HepG2 (cell line): ENCODE results near the gene NOTCH4. TPM values are rescaled to one million over a fixed set of nuclear protein-coding genes. Genes with fewer than 3 reads are reported as not detected.
A peak's percentile ranks its signal among the peaks of the same experiment; 100 is the strongest.

Source experiments
- ATAC-seq: fragments of 200-7000 bp; cut with Tn5 transposase; 3 replicates; pipeline ENCODE4 v1.9.1; 2020; ENCODE audit warnings: mild to moderate bottlenecking, moderate library complexity
- BruUV-seq: library from RNA; stranded (reverse); fragments of 400-500 nt; replicated peaks from 2 replicates; lab custom pipeline; 2021; lab: Mats Ljungman, UMichigan
- CTCF ChIA-PET: fragments of 300-600 bp; formaldehyde crosslinking; extraction: SDS; loops from one replicate; lab custom pipeline; 2021; ENCODE audit warnings: low total read pairs, inconsistent platforms, low intra/inter-chr PET ratio; lab: Yijun Ruan, JAX
- POLR2A ChIA-PET: fragments of 350-600 bp; sonication (Branson Sonifier 250); formaldehyde crosslinking; loops from one replicate; lab custom pipeline; 2020; ENCODE audit warnings: antibody characterized with exemption, inconsistent platforms; lab: Yijun Ruan, JAX
- DNase-seq: peaks from one replicate; pipeline ENCODE4 v3.0.0-alpha.2; 2015; ENCODE audit warnings: low spot score
- FAIRE-seq: peaks from 3 replicates; lab custom pipeline; 2011; peaks lifted over from hg19 to GRCh38; lab: Jason Lieb, UNC
- H2AFZ ChIP-seq: one replicate; pipeline ENCODE4 v1.6.1; 2011; ENCODE audit warnings: low read length, inconsistent platforms
- H3K27ac ChIP-seq: fragments of 300-600 bp; 3 replicates; pipeline ENCODE4 v1.8.0; 2011; ENCODE audit warnings: mixed run types, mild to moderate bottlenecking, mixed read lengths, low read length, inconsistent platforms; ENCODE audit not compliant: insufficient read depth; ENCODE audit errors: extremely low read length
- H3K27me3 ChIP-seq, 2 experiments: fragments of 200-600 bp in 1 of 2; 2 replicates in 1 of 2; 3 replicates in 1 of 2; pipeline versions ENCODE4 v1.6.0 to v1.8.0; 2011; ENCODE audit warnings: low read length in 2 of 2, mild to moderate bottlenecking in 2 of 2, moderate library complexity in 2 of 2, inconsistent platforms in 1 of 2; ENCODE audit not compliant: insufficient read depth in 2 of 2, control insufficient read depth in 1 of 2
- H3K36me3 ChIP-seq, 2 experiments: fragments of 200-600 bp in 1 of 2; replicated peaks in 1 of 2; 2 replicates in 1 of 2; 3 replicates in 1 of 2; pipeline versions ENCODE4 v1.5.1 to v1.8.0; 2011; ENCODE audit warnings: low read length in 2 of 2, inconsistent platforms in 1 of 2; ENCODE audit not compliant: insufficient read depth in 2 of 2, control insufficient read depth in 1 of 2
- H3K4me1 ChIP-seq: 2 replicates; pipeline ENCODE4 v1.5.1; 2012; ENCODE audit warnings: low read length, inconsistent platforms; ENCODE audit not compliant: insufficient read depth
- H3K4me2 ChIP-seq: 2 replicates; pipeline ENCODE4 v1.6.0; 2011; ENCODE audit warnings: low read depth, low read length, inconsistent platforms
- H3K4me3 ChIP-seq, 3 experiments: fragments of 200-600 bp in 1 of 3; sonication (generic), shearing (Covaris generic) in 1 of 3; replicated peaks in 1 of 3; 2 replicates each; pipeline ENCODE4 v1.5.1; 2011 to 2016; ENCODE audit warnings: low read length in 3 of 3, inconsistent platforms in 2 of 3, low read depth in 2 of 3, mild to moderate bottlenecking in 2 of 3, control low read depth in 1 of 3, mixed read lengths in 1 of 3; ENCODE audit not compliant: insufficient read depth in 1 of 3
- H3K79me2 ChIP-seq: one replicate; pipeline ENCODE4 v1.6.1; 2011; ENCODE audit warnings: low read length, inconsistent platforms; ENCODE audit not compliant: insufficient read depth
- H3K9ac ChIP-seq: 2 replicates; pipeline ENCODE4 v1.6.0; 2011; ENCODE audit warnings: mild to moderate bottlenecking, low read depth, low read length, inconsistent platforms; ENCODE audit not compliant: insufficient read depth
- H3K9me3 ChIP-seq: 2 replicates; pipeline ENCODE4 v1.5.1; 2012; ENCODE audit warnings: mild to moderate bottlenecking, low read length
- H4K20me1 ChIP-seq: 2 replicates; pipeline ENCODE4 v1.6.0; 2011; ENCODE audit warnings: inconsistent platforms, mild to moderate bottlenecking, low read length, moderate library complexity; ENCODE audit not compliant: insufficient read depth
- GTF3A ChIP-seq: sonication (generic); formaldehyde crosslinking; conservative IDR thresholded peaks from 2 replicates; pipeline ENCODE4 v1.4.0; 2020; ENCODE audit warnings: mild to moderate bottlenecking, missing genetic modification reagents
- ZFP91 ChIP-seq: sonication (generic); formaldehyde crosslinking; IDR thresholded peaks from 2 replicates; pipeline ENCODE4 v1.9.0; 2022; ENCODE audit warnings: missing genetic modification reagents, mild to moderate bottlenecking, borderline replicate concordance
- WGBS: methylation state at CpG from one replicate; pipeline ENCODE4 v1.1.6; 2017; ENCODE audit warnings: low lambda C conversion rate; 5-methylcytosine and 5-hydroxymethylcytosine counted together
- in situ Hi-C: cut with HindIII; loops from 2 replicates; pipeline ENCODE4 v1.10.0; 2017; ENCODE audit warnings: low pct_unique_long_range_greater_than_20kb; ENCODE audit not compliant: extremely low pct_ligation_motif_present
- intact Hi-C: fragments of 100-400 bp; cut with micrococcal nuclease; formaldehyde crosslinking; loops from one replicate; pipeline ENCODE4 v1.10.0; 2022; ENCODE audit not compliant: unreplicated experiment
- polyA plus RNA-seq, 8 experiments: library from polyadenylated mRNA; depleted of rRNA in 3 of 8; stranded (reverse) in 7 of 8; unstranded in 1 of 8; fragments of >200 nt; fragmentation: Illumina TruSeq in 4 of 8; extraction: Trizol in 4 of 8; gene quantifications; 2 replicates each; pipeline versions ENCODE4 v1.2.1 to v1.2.3, GENCODE V29; 2011 to 2016; ENCODE audit warnings: low read depth in 4 of 8, missing spikeins in 1 of 8, mixed read lengths in 1 of 8; ENCODE audit not compliant: insufficient read depth in 1 of 8
- total RNA-seq, 5 experiments: library from RNA; depleted of rRNA; stranded (reverse); fragments of >200 nt; fragmentation: Illumina TruSeq; extraction: Trizol; gene quantifications; 2 replicates each; pipeline ENCODE4 v1.2.3, GENCODE V29; 2016; ENCODE audit warnings: low read depth in 1 of 5

Gene NOTCH4
- total and polyA plus RNA-seq, 2 of the 13 experiments (the other 11 are each of a cell fraction or from before 2014, with no cell fraction given) = 0.51 to 0.83 TPM

- no peak overlapping the region for H3K27ac ChIP-seq
- no peak for FAIRE-seq
- CTCF ChIA-PET = no interaction called here
- peaks cover 6 to 10% of the 10 kb centered on the region in 2 experiments; a peak in 4 of 5 replicates for H3K36me3 ChIP-seq
- H3K4me3 ChIP-seq = peak overlapping the region in 1 of 3 experiments; percentile 93; a peak in 1 of 6 replicates
- H3K27me3 ChIP-seq = no peaks in the 10 kb centered on the region; a peak in 1 of 5 replicates
- TF ChIP-seq GTF3A (no peak), ZFP91 (CRISPR knock-in tag) (peak; percentile 1; the same call in 1 of the 2 replicates)
- no peaks in the 10 kb centered on the region for H4K20me1 ChIP-seq
- H3K4me2 ChIP-seq = peak overlapping the region; percentile 95
- POLR2A ChIA-PET = interaction anchor here (1.1 to 7.1 kb wide), 8 partner anchors 9 to 780 kb away, joined by 3 to 127 read pairs (median 6); partner anchors contain the start of genes AGPAT1, ATF6B, FKBPL and RNF5
- H3K4me1 ChIP-seq = peaks cover 56% of the 10 kb centered on the region
- WGBS = 76% methylated on average over 15 of the region's 15 CpGs
- intact Hi-C loops (no loop called here), in situ Hi-C loops (loop anchor here (5.0 kb wide), 1 partner anchor 780 kb away; no protein-coding TSS in a partner anchor)
- no peaks in the 10 kb centered on the region for H3K9me3 ChIP-seq
- no peak for DNase-seq
- H3K79me2 ChIP-seq = peaks cover 15% of the 10 kb centered on the region
- no peak overlapping the region for H2AFZ ChIP-seq
- no peak overlapping the region for H3K9ac ChIP-seq
- BruUV-seq = no TSS peak
- ATAC-seq = no peak
Observed at GRCh38 chr6:32191696-32192607, 31.9 kb downstream of the NOTCH4 start.
